Activated T-helper 17 cell treated with anti-CD3 and anti-CD28 coated beads, Interleukin-2, amount 50 U/mL, for 72 hours (primary cell): ENCODE results near the gene TGFBR2. TPM values are rescaled to one million over a fixed set of nuclear protein-coding genes. Genes with fewer than 3 reads are reported as not detected.
A peak's percentile ranks its signal among the peaks of the same experiment; 100 is the strongest.
"Not testable (repeated sequence)": the region's sequence is repeated elsewhere in the genome, so short reads cannot be mapped to it uniquely, and the experiment has no call there.

ENCODE experiments used
- ATAC-seq: fragments of 150-1000 bp; cut with Tn5 transposase; replicated peaks from 2 replicates; pipeline ENCODE4 v1.10.0; 2021; ENCODE audit warnings: mild to moderate bottlenecking, moderate library complexity
- H3K27ac Mint-ChIP-seq: one replicate; pipeline ENCODE4 v1.8.0; 2022; ENCODE audit warnings: mixed read lengths
- H3K27me3 Mint-ChIP-seq: one replicate; pipeline ENCODE4 v1.8.0; 2022; ENCODE audit warnings: mixed read lengths
- H3K36me3 Mint-ChIP-seq: one replicate; pipeline ENCODE4 v1.8.0; 2022; ENCODE audit warnings: low read depth, mild to moderate bottlenecking, mixed read lengths
- H3K4me1 Mint-ChIP-seq: one replicate; pipeline ENCODE4 v1.8.0; 2022; ENCODE audit warnings: mixed read lengths
- H3K4me3 Mint-ChIP-seq: one replicate; pipeline ENCODE4 v1.8.0; 2022; ENCODE audit warnings: mild to moderate bottlenecking, mixed read lengths
- H3K9me3 Mint-ChIP-seq: one replicate; pipeline ENCODE4 v1.8.0; 2022; ENCODE audit warnings: mixed read lengths
- total RNA-seq, 2 donors: library from RNA; stranded (reverse); gene quantifications; one replicate each; pipeline ENCODE4 v1.2.3, GENCODE V29; 2022

The TGFBR2 gene
- total RNA-seq, 2 donors from 2014 or later: 51.2 to 63.2 TPM

DNA sequence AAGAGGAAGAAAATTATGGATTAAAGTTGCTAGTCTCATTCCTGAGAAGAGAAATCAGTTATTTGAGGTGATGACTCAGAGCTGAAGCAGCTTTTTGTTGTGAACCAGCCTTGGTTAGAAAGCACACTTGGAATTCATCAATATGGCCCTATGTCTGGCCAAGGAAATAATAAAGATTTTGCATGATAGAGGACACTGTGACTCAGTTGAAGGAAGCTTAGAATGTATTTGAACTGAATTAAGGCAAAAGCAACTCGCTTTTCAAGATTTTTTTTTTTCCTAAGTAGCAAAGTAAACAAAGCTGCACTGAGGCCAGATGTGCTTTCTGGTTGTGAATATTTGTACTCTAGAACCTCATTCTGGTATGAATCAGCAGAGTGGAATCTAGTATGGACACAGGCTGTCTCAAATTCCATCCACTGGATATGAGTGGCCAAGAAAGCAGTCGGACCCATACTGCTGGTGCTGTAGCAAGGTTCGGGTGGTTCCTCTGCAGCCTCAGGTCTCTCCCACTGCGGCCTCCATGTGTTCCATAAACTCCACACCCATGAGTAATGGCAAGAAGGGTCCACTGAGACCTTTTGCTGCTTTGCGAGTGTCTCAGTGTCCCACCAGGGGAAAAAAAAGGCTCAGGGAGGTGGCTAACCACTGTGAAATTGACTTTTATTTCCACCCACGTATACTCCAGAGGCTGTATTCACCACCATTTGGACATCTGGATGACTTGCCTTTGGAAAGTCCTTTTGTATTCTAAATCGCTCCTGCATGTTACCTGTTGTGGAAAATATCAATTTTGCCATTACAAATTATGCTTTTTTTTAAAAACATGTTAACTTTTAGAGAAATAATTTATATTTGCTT is 53.1 kb downstream of the TGFBR2 start:
- H3K36me3 Mint-ChIP-seq: peaks cover 99% of the 10 kb centered on the region
- ATAC-seq: no peak
- peak overlapping the region; percentile 84 for H3K4me3 Mint-ChIP-seq
- no peaks in the 10 kb centered on the region for H3K9me3 Mint-ChIP-seq
- H3K4me1 Mint-ChIP-seq: peaks cover 76% of the 10 kb centered on the region
- H3K27me3 Mint-ChIP-seq: no peaks in the 10 kb centered on the region
- H3K27ac Mint-ChIP-seq: peak overlapping the region; percentile 95

DNA sequence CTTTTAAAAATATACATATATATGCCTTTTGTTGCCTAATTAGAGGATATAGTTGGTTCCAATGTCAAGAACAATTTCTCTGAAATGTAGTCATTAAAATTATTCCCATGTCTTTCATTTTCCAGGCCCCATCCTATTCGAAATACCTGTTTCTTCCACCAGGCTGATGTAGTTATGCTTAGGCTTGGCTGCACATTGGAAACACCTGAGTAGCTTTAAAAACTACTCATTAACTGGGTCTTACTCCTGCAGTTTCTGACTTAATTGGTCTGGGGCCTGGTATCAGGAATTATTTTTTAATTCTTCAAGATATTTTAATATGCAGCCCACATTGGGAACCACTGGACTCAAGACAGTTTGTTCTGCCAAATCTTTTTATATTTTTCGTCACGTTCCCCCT is 53.7 kb downstream of the TGFBR2 start:
- Mint-ChIP-seq H3K9me3 (no peaks in the 10 kb centered on the region), H3K4me1 (peaks cover 74% of the 10 kb centered on the region), H3K36me3 (peaks cover 99% of the 10 kb centered on the region), H3K4me3 (peak overlapping the region; percentile 59), H3K27me3 (no peaks in the 10 kb centered on the region), H3K27ac (no peak overlapping the region)
- ATAC-seq: no peak

DNA sequence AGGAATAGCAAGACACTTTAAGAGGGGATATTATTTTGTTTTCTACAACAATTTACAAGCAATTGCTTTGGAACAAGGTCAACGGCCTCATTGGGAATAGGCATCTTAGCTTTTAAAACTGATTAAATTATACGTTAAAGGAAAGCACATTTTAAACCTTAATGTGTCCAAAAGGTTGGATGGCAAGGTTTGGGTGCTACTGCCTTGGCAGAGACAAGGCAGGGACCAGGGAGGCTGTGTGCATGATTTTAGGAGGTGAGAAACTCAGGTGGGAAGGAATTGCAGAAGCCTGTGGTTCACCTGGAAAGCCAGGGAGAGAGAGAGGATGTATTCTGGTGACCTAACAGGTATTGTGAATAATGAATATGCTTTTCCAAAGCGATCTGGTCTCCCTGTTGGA is 54.3 kb downstream of the TGFBR2 start:
- Mint-ChIP-seq H3K4me3 (peak overlapping the region; percentile 59), H3K9me3 (no peaks in the 10 kb centered on the region), H3K27ac (peak overlapping the region; percentile 73), H3K27me3 (no peaks in the 10 kb centered on the region), H3K36me3 (peaks cover 98% of the 10 kb centered on the region), H3K4me1 (peaks cover 73% of the 10 kb centered on the region)
- ATAC-seq: no peak

DNA sequence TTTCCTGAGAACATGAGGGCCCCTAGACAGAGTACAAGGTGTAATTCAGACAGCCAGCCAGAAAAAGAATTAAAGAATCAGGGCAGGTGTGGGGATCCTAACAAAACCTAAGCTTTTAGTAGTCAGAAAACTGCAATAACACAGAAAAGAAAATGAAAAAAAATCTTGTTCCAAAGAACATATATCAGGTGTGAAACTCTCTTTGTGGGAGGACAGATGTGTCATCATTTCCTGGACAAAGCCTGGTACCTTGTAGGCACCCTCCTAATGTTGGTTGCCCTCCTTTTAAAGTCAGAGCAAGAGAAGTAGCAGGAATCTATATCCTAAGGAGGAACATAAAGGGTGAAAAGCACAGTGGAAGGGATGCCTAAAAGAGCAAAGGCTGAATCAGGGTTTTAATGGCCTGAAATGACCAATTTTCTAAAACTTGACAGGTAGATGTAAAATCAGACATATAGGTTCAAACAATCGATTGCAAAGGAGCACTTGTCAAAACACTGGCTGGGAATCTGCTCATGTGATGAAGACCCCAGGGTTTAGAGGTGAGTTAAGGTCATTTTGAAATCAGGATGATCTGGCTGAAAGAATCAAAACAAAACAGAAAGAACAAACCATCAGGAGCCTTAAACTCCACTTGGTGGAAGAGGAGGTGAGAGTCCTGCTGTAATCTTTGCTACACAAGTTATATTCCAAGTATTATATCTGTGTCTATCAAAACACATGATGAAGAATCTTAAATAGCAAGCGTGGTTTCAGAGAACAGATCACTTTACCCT is 54.9 kb downstream of the TGFBR2 start:
- no peaks in the 10 kb centered on the region for H3K9me3 Mint-ChIP-seq
- peak overlapping the region; percentile 59 for H3K4me3 Mint-ChIP-seq
- no peaks in the 10 kb centered on the region for H3K27me3 Mint-ChIP-seq
- peaks cover 67% of the 10 kb centered on the region for H3K4me1 Mint-ChIP-seq
- peaks cover 95% of the 10 kb centered on the region for H3K36me3 Mint-ChIP-seq
- ATAC-seq: peak; percentile 16
- peak overlapping the region; percentile 73 for H3K27ac Mint-ChIP-seq

DNA sequence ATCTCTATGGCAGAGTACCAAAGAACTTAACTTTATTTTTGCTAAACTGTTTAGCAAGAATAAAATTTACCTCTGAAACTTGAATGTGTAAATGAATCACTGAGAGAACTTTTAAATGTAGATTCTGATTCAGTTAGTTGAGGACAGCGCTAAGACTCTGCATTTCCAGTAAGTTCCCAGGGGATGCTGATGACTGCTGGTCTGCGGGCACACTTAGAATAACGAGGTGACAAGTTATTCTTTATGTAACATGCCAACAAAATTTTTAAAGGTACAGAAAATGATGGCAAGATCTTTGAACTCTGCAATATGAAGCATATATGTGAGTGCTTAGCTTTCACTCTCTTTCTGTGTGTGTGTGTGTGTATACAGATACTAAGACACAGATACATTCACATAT is 56.4 kb downstream of the TGFBR2 start:
- Mint-ChIP-seq H3K4me3 (peak overlapping the region; percentile 59), H3K36me3 (peaks cover 94% of the 10 kb centered on the region), H3K27me3 (no peaks in the 10 kb centered on the region), H3K9me3 (no peaks in the 10 kb centered on the region), H3K27ac (peak overlapping the region; percentile 73), H3K4me1 (peaks cover 61% of the 10 kb centered on the region)
- no peak for ATAC-seq

- Mint-ChIP-seq H3K36me3 (peaks cover 94% of the 10 kb centered on the region), H3K27ac (peak overlapping the region; percentile 73), H3K4me3 (peak overlapping the region; percentile 59), H3K27me3 (no peaks in the 10 kb centered on the region), H3K4me1 (peaks cover 60% of the 10 kb centered on the region), H3K9me3 (no peaks in the 10 kb centered on the region)
- ATAC-seq: no peak
Measured at GRCh38 chr3:30663533-30664241, 57.3 kb downstream of the TGFBR2 start.

GRCh38 chr3:30664459-30664858 is 58.1 kb downstream of the TGFBR2 start:
- Mint-ChIP-seq H3K4me3 (peak overlapping the region; percentile 59), H3K27ac (peak overlapping the region; percentile 73), H3K9me3 (no peaks in the 10 kb centered on the region), H3K36me3 (peaks cover 94% of the 10 kb centered on the region), H3K27me3 (no peaks in the 10 kb centered on the region), H3K4me1 (peaks cover 58% of the 10 kb centered on the region)
- ATAC-seq: no peak

DNA sequence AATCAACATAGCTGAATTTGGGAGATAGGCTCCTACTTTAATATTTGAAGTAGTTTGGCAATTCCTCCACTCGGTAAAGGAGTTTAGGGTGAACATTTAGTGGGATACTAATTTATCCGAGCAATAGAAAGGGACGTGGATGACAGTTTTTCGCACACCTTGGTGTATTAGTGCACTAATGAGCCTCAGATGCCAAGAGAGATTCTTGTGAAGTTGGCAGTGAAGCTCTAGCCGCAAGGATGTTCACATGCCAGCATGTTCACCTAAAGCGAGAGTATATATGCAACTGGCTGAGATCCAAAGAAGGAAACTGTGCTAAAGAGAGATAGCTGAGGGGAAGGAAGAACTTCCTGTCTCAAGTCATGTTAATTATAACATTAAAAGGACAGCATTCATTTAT is 58.5 kb downstream of the TGFBR2 start:
- Mint-ChIP-seq H3K27me3 (no peaks in the 10 kb centered on the region), H3K36me3 (peaks cover 94% of the 10 kb centered on the region), H3K9me3 (no peaks in the 10 kb centered on the region), H3K27ac (peak overlapping the region; percentile 73), H3K4me3 (peak overlapping the region; percentile 59), H3K4me1 (peaks cover 61% of the 10 kb centered on the region)
- ATAC-seq: peak; percentile 9

DNA sequence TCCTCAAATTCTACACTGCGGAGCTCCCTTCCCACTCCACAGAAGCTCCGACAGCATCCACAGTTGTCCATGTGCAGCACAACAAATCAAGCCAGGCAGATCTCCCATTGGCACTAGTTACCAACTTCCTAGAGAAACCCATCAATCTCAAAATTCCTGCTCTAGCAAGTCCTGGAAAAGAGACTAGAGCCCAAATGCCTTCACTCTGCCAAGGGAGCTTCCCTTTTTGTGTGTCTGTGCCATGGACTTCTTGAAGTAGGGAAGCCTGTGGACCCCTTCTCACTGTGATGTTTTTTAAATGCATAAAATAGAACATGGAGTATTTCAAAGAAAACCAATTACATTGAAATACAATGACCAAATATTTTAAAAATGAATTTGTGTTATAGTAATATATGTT is 59.1 kb downstream of the TGFBR2 start:
- no peak for ATAC-seq
- peak overlapping the region; percentile 73 for H3K27ac Mint-ChIP-seq
- peaks cover 95% of the 10 kb centered on the region for H3K36me3 Mint-ChIP-seq
- peak overlapping the region; percentile 59 for H3K4me3 Mint-ChIP-seq
- no peaks in the 10 kb centered on the region for H3K9me3 Mint-ChIP-seq
- H3K4me1 Mint-ChIP-seq: peaks cover 64% of the 10 kb centered on the region
- no peaks in the 10 kb centered on the region for H3K27me3 Mint-ChIP-seq

- ATAC-seq: peak; percentile 23
- Mint-ChIP-seq H3K36me3 (peaks cover 95% of the 10 kb centered on the region), H3K27me3 (no peaks in the 10 kb centered on the region), H3K4me1 (peaks cover 63% of the 10 kb centered on the region), H3K9me3 (no peaks in the 10 kb centered on the region), H3K27ac (peak overlapping the region; percentile 81), H3K4me3 (peak overlapping the region; percentile 66)
Measured at GRCh38 chr3:30666572-30667279, 60.3 kb downstream of the TGFBR2 start.

DNA sequence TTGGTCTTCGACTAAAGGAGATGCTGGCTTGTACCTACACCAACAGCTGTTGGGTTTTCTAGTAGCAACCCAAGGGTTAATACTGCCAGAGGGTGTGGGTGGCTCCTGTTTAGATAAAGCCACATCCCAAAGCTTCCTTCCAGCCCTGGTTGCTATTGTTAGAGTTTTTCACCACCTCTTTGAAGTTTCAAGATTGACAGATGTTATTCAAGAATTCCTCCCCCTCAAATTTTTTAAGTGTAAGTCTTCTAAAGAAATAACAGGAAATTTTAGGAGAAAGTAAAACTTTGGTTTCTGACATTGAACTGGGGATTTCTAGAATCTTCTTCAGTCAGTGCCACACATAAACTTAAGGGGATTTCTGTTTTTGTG is 60.9 kb downstream of the TGFBR2 start:
- Mint-ChIP-seq H3K4me3 (peak overlapping the region; percentile 66), H3K36me3 (peaks cover 95% of the 10 kb centered on the region), H3K9me3 (no peaks in the 10 kb centered on the region), H3K4me1 (peaks cover 63% of the 10 kb centered on the region), H3K27ac (peak overlapping the region; percentile 81), H3K27me3 (no peaks in the 10 kb centered on the region)
- peak; percentile 80 for ATAC-seq

DNA sequence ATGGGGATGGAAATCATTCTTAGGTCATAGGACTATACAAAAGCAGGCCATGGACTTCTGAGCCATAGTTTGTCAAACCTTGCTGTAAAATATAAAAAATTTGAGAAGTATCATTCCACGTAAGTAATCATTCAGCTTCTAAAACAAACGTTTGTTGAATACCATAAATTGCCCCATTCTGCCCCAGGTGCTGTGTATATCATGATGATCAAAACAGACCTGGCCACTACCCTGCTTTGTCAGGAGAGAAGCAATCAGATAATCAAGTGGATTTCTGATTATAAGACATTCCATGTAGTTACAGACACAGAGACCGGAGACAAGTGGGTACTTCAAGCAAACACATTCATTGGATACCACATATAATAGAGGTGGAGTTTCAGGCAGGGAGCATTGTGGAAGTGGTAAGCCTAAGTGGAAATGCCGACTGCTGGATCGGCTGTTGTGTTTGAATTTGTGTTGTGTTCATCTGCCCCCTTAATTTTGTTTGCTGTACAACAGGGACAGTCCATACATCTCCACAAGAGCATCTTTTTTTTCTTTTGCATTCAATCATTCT is 61.7 kb downstream of the TGFBR2 start:
- Mint-ChIP-seq H3K36me3 (peaks cover 95% of the 10 kb centered on the region), H3K27me3 (no peaks in the 10 kb centered on the region), H3K4me1 (peaks cover 68% of the 10 kb centered on the region), H3K4me3 (peak overlapping the region; percentile 26), H3K27ac (peak overlapping the region; percentile 81), H3K9me3 (no peaks in the 10 kb centered on the region)
- no peak for ATAC-seq

GRCh38 chr3:30669360-30669934 is 63.0 kb downstream of the TGFBR2 start:
- not testable (repeated sequence) for H3K27me3 Mint-ChIP-seq, H3K9me3 Mint-ChIP-seq, ATAC-seq
- H3K27ac Mint-ChIP-seq: peak overlapping the region; percentile 84
- peaks cover 95% of the 10 kb centered on the region for H3K36me3 Mint-ChIP-seq
- peak overlapping the region; percentile 67 for H3K4me3 Mint-ChIP-seq
- H3K4me1 Mint-ChIP-seq: peaks cover 58% of the 10 kb centered on the region
